C4-2B (cell line): ENCODE results near the gene PRPS1.
A peak's percentile ranks its signal among the peaks of the same experiment; 100 is the strongest.

Experiments
- H3K27ac ChIP-seq: fragments of 450-650 bp; 2 replicates; pipeline ENCODE4 v1.5.1; 2017
- CTCF ChIP-seq: fragments of 450-650 bp; conservative IDR thresholded peaks from 2 replicates; pipeline ENCODE4 v1.5.1; 2017; ENCODE audit warnings: mild to moderate bottlenecking
- ZFX ChIP-seq: fragments of 450-650 bp; IDR thresholded peaks from 2 replicates; pipeline ENCODE4 v1.6.1; 2017

PRPS1 gene

GRCh38 chrX:107658660-107659059, 30.4 kb downstream of the PRPS1 start:
- TF ChIP-seq CTCF: no peak
- TF ChIP-seq ZFX: no peak
- no peak overlapping the region for H3K27ac ChIP-seq

DNA sequence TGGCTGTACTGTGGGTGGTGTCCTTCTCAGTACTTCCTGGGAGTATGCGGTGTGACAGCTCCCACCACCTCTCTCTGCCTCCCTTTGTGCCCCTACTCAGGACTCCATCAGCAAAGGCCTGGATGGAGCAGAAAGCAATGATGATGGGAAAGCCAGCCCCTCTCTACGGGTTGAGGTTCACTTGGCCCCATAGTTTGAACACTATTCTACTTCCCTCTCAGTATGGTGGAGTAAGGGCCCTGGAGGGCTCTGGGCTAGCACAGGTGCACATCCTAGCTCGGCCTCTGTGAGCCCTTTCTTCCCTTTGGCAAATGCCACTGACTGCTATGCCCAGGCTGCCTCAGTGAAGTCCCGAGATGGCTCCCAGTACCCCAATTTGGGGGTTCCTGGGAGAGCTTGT, 31.0 kb downstream of the PRPS1 start:
- TF ChIP-seq ZFX (no peak), CTCF (no peak)
- no peak overlapping the region for H3K27ac ChIP-seq

DNA sequence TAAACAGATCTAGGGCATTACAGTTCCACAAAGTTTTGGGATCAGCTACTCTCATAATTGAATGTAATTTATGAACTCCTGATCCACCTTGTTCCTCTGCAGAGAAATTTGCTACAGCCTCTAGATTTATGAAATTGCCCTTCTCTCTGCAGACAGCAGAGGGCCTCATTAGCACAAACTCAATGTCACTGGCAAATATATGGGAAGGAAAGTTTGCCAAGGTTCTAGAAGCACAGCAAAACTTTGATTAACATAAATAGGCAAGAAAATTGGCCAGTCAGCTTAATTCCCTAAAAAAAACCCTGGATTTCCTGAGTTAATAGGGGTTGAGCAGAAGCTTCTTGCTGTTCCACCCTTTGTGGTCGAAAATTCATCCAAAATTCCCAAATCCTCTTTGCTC, 31.5 kb downstream of the PRPS1 start:
- no peak overlapping the region; the same call in 1 of the 2 replicates for H3K27ac ChIP-seq
- TF ChIP-seq CTCF (peak; percentile 72), ZFX (no peak)

GRCh38 chrX:107662145-107662544, 33.8 kb downstream of the PRPS1 start:
- TF ChIP-seq ZFX (no peak), CTCF (no peak)
- H3K27ac ChIP-seq: no peak overlapping the region

DNA sequence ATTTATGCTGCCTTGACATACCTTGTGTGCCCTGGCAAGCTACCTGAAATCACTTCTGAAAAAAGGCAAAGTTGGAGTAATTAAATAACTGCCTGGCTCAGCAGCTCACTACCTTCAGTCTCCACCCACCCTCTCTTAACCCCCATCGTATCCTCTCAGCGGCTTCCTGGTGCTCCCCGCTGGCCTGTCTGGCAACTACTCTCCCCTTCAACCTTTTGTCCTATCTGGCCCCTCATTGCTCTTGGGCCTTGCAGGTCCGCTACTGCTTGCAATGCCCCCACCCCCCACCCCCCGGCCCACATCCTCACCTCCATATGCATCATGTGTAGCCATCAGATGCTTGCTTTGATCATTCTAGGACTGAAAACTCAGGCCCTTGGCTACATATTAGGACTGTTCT, 34.5 kb downstream of the PRPS1 start:
- TF ChIP-seq ZFX: no peak
- no peak for TF ChIP-seq CTCF
- no peak overlapping the region for H3K27ac ChIP-seq

DNA sequence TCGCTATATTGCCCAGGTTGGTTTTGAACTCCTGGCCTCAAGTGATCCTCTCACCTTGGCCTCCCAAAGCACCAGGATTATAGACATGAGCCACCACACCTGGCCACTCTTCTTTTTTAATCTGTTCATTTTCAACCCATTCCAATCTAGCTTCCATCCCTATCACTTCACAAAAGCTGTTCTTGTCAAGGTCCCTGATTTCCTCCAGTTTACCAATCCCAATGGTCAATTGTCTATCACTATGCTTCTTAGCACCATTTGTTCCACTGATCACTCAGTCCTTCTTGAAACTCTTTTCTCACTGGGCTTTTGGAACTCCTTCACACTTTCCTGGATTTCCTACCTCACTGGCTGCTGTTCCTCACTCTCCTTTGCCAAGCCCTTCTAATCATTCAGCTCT, 38.6 kb downstream of the PRPS1 start:
- H3K27ac ChIP-seq: no peak overlapping the region
- TF ChIP-seq ZFX: no peak
- no peak for TF ChIP-seq CTCF

DNA sequence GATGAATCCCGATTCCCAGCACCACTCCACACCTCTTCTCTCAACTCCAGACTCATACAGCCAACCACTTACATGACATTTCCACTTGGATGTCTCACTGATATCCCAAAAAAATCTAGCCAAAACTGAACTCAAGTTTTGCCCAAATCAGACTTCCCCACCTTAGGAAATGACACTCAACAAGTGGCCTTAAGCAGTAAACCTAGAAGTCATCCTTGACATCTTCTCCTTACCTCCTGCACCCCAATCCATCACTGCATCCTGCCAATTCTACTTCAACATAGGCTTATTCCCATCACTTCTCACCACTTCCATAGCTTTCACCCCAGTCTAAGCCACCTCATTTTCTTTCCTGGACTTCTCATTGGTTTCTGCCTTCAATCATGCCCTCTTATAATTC, 39.1 kb downstream of the PRPS1 start:
- no peak for TF ChIP-seq CTCF
- TF ChIP-seq ZFX: no peak
- H3K27ac ChIP-seq: no peak overlapping the region

DNA sequence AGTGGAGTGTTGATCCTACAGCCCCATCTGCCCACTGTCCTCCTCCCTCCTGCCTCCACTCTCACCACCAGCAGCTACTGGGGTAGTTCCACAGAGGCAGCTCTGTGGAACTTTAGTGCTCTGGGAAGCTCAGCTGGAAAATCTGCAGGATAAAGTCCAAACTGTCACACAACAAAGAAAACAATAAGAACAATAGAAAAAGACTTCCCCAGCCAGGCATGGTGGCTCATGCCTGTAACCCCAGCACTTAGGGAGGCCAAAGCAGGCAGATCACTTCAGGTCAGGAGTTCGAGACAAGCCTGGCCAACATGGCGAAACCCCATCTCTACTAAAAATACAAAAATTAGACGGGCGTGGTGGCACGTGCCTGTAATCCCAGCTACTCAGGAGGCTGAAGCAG, 40.4 kb downstream of the PRPS1 start:
- H3K27ac ChIP-seq: peak overlapping the region; percentile 84
